ENCODE results near the gene MRPS18C.
A peak's percentile ranks its signal among the peaks of the same experiment; 100 is the strongest.
"Not testable (repeated sequence)": the region's sequence is repeated elsewhere in the genome, so short reads cannot be mapped to it uniquely, and the experiment has no call there.

MRPS18C gene

GRCh38 chr4:83473966-83474365 is 18.1 kb downstream of the MRPS18C start:
- CTCF ChIA-PET: no interaction called here
- Mint-ChIP-seq H3K36me3 (peaks cover 28% of the 10 kb centered on the region), H3K27me3 (no peaks in the 10 kb centered on the region), H3K4me3 (no peak overlapping the region), H3K27ac (no peak overlapping the region), H3K4me1 (peaks cover 3% of the 10 kb centered on the region), H3K9me3 (no peaks in the 10 kb centered on the region)
- no peak for DNase-seq

DNA sequence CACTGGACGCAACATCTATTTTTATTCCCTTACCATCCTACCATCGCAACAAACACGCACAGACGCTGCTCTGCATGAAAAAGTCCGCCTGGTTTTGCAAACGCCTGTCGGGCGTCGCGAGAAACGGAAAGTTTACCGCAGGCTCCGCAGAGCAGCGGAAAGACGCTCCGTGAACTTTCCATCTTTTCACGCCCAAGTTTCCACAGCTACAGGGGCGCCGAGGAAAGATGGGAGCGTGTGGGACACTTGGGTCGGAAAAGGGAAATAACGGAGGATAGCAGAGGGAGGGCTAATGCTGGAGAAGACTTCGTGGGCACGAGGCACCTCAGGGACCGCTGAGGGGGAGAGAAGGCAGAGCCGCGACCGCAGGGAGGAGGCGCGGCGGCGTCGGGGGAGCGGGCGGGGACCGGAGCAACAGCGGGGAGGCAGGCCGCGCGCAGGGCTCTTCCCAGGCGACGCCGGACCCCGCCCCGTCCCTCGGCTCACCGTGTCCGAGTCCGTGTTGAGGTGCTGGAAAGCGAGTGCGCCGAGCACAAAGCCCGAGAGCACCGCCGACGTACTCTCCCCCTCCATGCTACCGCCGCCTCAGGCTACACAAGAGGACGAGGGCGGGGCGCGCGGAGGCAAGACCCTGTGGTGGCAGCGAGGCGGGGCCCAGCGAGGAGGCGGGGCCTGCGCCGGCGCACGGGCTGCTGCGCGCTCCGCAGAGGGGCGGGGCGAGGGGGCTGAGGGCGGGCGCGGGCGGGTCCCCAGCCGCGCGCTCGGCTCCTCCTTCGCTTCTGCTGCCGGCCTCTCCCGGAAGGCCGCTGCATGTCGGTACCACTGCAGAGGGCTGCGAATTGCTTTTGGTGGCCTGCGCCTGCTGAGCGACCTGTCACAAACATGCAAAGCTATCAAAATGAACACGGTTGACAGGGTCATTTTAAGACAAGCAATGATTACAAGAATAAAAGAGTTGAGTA is 28.9 kb downstream of the MRPS18C start, which contains the start of gene ABRAXAS1:
ABRAXAS1 (minus strand) TSS at position 601 of the 962 bp plus-strand sequence; CDS start at position 573, 28 bp downstream.
- H3K4me1 Mint-ChIP-seq: peaks cover 22% of the 10 kb centered on the region
- H3K36me3 Mint-ChIP-seq: peaks cover 3% of the 10 kb centered on the region
- H3K9me3 Mint-ChIP-seq: no peaks in the 10 kb centered on the region
- DNase-seq: peak; percentile 95
- CTCF ChIA-PET: interaction anchor here (1.3 kb wide), 1 partner anchor 14 kb away, joined by 3 read pairs; no protein-coding TSS in a partner anchor
- H3K27ac Mint-ChIP-seq: peak within 1 kb of the TSS; percentile 95
- peaks cover 6% of the 10 kb centered on the region for H3K27me3 Mint-ChIP-seq
- H3K4me3 Mint-ChIP-seq: peak within 1 kb of the TSS; percentile 90

DNA sequence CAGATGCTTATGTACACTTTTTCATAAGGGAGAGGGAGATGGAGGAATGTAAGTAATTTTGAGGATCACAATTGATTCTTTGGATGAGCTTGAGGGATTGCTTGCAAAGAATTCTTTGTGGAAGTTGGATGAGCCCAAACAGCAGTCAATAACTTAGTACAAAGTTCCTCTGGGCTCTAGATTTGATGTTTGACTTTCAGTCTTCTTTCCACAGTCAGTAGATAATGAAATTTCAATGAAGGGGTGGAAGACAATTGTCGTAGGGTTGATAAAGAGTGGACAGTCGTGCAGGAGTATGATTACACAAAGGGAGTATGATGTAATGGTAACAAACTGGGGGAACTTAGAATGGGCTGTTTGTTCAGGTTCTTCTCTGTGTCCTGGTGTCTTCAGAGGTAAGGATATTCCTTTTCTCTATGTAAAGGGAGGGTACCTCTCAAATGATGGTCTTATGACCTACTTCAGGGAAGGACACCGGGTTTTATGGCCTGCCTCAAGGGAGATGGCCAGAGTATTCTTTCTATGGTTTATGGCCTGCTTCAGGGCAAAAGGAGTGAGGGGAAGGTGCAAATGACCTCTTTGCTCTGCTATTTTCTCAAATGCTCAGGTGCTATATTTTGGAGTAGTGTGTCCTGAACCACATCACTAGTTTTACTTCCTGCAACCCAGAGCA is 30.7 kb downstream of the MRPS18C start:
- Mint-ChIP-seq H3K4me1 (peaks cover 22% of the 10 kb centered on the region), H3K9me3 (no peaks in the 10 kb centered on the region), H3K27me3 (peaks cover 10% of the 10 kb centered on the region), H3K27ac (no peak overlapping the region), H3K36me3 (no peaks in the 10 kb centered on the region), H3K4me3 (no peak overlapping the region)
- DNase-seq: no peak
- CTCF ChIA-PET: interaction anchor here (1.0 kb wide), 1 partner anchor 153 kb away, joined by 4 read pairs; no protein-coding TSS in a partner anchor

DNA sequence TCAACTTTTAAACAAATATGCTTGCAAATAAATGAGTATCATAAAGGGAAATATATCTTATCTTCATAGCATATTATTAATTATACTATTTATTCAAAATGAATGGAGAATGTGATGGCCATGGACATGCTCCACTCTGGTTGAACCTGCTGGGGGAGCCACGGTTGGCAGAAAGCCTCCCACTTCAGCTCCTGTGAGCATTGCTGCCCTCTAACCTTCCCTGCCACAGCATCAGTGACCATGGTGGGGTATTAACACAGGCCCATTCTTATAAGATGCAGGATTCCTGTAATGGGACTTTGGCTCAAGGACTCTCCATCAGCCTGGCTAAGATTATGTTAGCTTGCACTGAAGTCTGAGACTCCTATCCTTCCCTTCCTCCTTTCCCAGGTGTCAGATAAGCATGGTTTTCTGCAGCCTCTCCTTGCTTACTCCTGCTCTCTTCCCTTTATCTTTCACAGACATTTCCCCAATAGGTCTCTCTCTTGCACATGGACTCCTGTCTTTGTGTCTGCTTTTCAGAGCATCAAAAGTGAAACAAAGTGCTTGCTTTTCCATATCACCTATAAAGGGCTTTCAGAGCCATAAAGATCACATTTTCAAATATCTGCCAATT is 34.0 kb downstream of the MRPS18C start:
- Mint-ChIP-seq H3K4me3 (no peak overlapping the region), H3K4me1 (peaks cover 14% of the 10 kb centered on the region), H3K9me3 (no peaks in the 10 kb centered on the region), H3K27ac (no peak overlapping the region), H3K36me3 (no peaks in the 10 kb centered on the region), H3K27me3 (peaks cover 9% of the 10 kb centered on the region)
- no peak for DNase-seq
- CTCF ChIA-PET: interaction anchor here (0.7 to 1.8 kb wide), 6 partner anchors 10 to 154 kb away, joined by 3 to 9 read pairs (median 3); no protein-coding TSS in a partner anchor

DNA sequence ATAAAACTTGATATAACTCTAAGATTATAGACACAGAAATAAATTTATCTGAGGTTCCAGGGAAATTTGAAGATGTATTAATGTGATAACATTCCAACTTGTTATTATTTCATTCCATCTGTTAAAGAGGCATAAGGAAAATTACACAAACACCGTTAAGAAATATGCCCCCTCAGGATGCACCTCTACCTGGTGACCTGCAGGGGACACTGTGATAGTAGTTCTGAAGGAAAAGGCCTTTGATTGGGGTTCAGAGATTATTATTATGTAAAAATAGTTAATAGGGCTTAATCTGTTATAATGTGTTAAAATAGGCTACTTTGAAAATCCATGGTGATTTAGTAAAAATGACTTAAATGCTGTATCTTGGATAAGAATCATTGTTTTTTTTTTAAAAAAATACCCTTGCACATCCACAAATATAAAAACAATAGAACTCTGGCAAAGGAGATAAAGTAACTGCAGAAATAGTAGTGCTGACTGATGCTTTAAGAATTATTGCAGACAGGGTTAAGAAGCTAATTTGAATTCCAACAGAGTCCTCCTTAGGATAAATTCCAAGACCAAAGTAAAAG is 35.1 kb downstream of the MRPS18C start:
- no peak overlapping the region for H3K27ac Mint-ChIP-seq
- no peaks in the 10 kb centered on the region for H3K9me3 Mint-ChIP-seq
- H3K4me3 Mint-ChIP-seq: no peak overlapping the region
- H3K4me1 Mint-ChIP-seq: peaks cover 9% of the 10 kb centered on the region
- peaks cover 9% of the 10 kb centered on the region for H3K27me3 Mint-ChIP-seq
- H3K36me3 Mint-ChIP-seq: no peaks in the 10 kb centered on the region
- CTCF ChIA-PET: interaction anchor here (0.7 to 2.2 kb wide), 8 partner anchors 9 to 151 kb away, joined by 3 to 13 read pairs (median 4); no protein-coding TSS in a partner anchor
- DNase-seq: no peak

DNA sequence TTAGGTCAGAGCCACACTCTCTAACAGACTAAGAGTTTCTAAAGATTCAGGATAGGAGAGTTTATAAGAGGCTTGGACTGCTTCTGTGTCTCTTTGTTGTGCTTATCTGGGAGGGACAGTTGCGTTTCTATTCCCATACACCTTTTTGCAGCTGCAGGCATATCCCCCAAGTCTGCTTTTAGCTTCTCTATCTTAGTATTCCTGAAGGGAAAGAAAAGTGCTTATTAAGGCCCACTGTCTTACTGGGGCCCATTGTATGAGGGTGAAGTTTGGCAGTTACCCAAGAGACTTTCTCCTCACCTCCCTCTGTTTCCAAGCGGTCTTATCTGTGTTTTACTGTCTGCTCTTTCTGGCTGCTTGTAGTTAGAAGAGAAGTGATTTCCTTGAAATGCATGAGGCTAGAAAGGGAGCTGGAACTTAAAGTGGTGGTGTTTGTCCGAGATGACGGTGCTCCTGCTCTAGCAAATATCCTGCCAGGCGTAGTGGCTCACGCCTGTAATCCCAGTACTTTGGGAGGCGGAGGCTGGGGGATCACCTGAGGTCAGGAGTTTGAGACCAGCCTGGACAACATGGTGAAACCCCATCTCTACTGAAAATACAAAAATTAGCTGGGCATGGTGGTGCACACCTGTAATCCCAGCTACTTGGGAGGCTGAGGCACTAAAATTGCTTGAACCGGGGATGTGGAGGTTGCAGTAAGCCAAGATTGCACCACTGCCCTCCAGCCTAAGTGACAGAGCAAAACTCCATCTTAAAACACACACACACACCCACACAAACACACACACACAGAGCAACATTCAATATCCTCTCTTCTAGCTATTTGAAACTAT is 40.4 kb downstream of the MRPS18C start:
- CTCF ChIA-PET: interaction anchor here (3.0 kb wide), 1 partner anchor 13 kb away, joined by 20 read pairs; no protein-coding TSS in a partner anchor
- H3K27me3 Mint-ChIP-seq, H3K4me3 Mint-ChIP-seq, DNase-seq, H3K4me1 Mint-ChIP-seq, H3K27ac Mint-ChIP-seq, H3K36me3 Mint-ChIP-seq, H3K9me3 Mint-ChIP-seq: not testable (repeated sequence)

DNA sequence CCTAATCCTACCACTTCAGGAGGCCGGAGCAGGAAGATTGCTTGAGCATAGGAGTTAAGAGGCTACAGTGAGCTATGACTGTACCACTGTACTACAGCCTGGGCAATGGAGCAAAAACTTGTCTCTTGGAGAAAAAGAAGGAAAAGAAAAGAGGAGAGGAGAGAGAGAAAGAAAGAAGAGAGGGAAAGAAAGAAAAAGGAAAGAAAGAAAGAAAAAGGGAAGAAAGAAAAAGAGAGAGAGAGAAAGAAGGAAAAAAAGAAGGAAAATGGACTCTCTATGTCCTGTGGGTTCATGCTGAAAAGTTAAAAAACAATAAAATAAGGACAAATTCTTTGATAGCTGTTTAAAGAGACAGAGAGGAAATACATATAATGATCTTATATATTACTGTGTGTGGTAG is 42.3 kb downstream of the MRPS18C start:
- Mint-ChIP-seq H3K27ac (no peak overlapping the region), H3K4me1 (no peaks in the 10 kb centered on the region), H3K36me3 (no peaks in the 10 kb centered on the region), H3K4me3 (no peak overlapping the region), H3K27me3 (peaks cover 10% of the 10 kb centered on the region), H3K9me3 (no peaks in the 10 kb centered on the region)
- DNase-seq: no peak
- CTCF ChIA-PET: interaction anchor here (1.3 to 3.0 kb wide), 3 partner anchors 11 to 141 kb away, joined by 3 to 20 read pairs (median 7); no protein-coding TSS in a partner anchor

- not testable (repeated sequence) for DNase-seq, H3K36me3 Mint-ChIP-seq, H3K4me3 Mint-ChIP-seq, H3K27ac Mint-ChIP-seq, H3K27me3 Mint-ChIP-seq, H3K9me3 Mint-ChIP-seq
- peaks cover 16% of the 10 kb centered on the region for H3K4me1 Mint-ChIP-seq
- CTCF ChIA-PET: interaction anchor here (2.2 kb wide), 1 partner anchor 11 kb away, joined by 9 read pairs; no protein-coding TSS in a partner anchor
These were observed 45.8 kb downstream of the MRPS18C start for GRCh38 chr4:83501671-83502070.

DNA sequence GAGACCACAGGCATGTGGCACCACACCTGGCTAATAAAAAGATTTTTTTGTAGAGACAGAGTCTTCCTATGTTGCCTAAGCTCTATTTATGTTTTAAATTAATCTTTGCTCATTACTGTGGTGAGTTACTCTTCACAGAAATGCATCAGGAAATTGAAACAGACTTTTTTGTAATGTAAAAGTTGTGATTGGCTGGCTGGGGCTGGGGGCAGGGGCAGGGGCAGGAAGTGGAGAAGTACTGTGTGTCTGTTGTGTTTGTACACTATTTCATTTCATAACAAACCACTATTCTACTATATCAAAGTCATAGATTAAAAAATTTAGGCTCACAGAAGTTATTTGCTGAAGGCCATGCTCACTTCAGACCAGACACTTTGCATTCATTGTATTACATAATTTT is 48.1 kb downstream of the MRPS18C start:
- Mint-ChIP-seq H3K4me1 (peaks cover 16% of the 10 kb centered on the region), H3K4me3 (no peak overlapping the region), H3K9me3 (peaks cover 2% of the 10 kb centered on the region), H3K27me3 (peaks cover 6% of the 10 kb centered on the region), H3K27ac (peak overlapping the region; percentile 89), H3K36me3 (peaks cover 2% of the 10 kb centered on the region)
- peak; percentile 54 for DNase-seq
- CTCF ChIA-PET: no interaction called here

DNA sequence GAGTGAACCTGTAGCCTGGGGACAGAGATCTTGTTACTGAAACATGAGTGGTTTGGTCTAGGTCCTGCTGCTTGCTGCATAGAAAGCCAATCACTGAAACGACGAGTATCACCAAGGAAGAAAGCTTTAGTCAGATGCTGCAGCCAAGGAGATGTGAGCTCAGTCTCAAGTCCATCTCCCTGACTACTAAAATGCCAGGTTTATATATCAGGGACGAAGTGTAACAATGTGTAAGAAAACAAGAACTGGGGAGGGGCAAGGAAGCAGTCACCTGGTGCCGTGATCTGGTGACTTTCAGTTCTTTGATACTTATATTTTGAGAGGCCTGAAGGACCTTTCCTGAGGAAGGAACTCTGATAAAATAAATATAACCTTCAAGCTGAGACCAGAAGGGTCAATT is 48.6 kb downstream of the MRPS18C start:
- CTCF ChIA-PET: no interaction called here
- no peak overlapping the region for H3K4me3 Mint-ChIP-seq
- peak overlapping the region; percentile 89 for H3K27ac Mint-ChIP-seq
- peaks cover 6% of the 10 kb centered on the region for H3K27me3 Mint-ChIP-seq
- H3K4me1 Mint-ChIP-seq: peaks cover 16% of the 10 kb centered on the region
- peaks cover 2% of the 10 kb centered on the region for H3K36me3 Mint-ChIP-seq
- H3K9me3 Mint-ChIP-seq: peaks cover 2% of the 10 kb centered on the region
- no peak for DNase-seq

DNA sequence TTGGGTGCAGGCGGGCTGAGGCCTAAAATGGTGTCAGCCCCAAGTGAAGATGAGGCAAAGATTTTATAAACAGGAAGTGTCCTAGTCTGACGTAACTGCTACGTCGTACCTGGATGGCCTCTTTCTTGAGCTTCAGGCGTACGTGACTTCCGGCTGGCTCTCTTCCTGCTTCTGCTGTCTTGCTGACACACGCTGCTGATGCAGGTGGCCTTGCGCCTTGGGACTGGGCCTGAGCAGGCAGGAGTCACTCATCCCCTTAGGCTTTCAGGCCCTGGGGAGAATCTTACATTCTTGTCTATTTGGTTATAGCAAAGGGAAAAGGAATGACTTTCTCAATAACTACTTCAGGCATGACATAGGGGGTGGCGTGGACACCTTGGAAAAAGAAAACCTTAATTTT is 49.1 kb downstream of the MRPS18C start:
- peaks cover 2% of the 10 kb centered on the region for H3K9me3 Mint-ChIP-seq
- H3K27ac Mint-ChIP-seq: peak overlapping the region; percentile 89
- H3K4me3 Mint-ChIP-seq: no peak overlapping the region
- H3K4me1 Mint-ChIP-seq: peaks cover 16% of the 10 kb centered on the region
- CTCF ChIA-PET: no interaction called here
- H3K27me3 Mint-ChIP-seq: peaks cover 6% of the 10 kb centered on the region
- H3K36me3 Mint-ChIP-seq: peaks cover 2% of the 10 kb centered on the region
- DNase-seq: no peak

DNA sequence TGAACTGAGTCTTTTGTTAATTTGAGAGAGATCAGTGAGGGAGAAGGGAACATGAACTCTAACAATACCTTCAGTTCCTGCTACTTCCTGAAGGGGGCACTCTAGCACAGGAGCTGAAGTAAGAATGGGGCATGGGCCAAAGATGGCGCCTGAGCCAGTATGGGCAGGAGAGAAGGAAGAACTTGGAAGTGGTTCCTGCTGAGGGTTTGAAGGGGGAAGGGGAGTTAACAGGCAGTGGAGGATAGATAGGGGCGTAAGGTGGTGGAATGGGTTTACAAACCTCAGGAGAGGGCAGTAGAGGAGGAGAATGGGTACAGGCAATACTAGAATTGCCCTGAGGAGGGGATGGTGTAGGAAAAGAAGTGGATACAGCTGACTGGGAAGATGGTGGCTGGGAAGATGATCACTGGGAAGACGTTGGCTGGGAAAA is 53.3 kb downstream of the MRPS18C start:
- not testable (repeated sequence) for H3K27ac Mint-ChIP-seq, H3K27me3 Mint-ChIP-seq, H3K4me3 Mint-ChIP-seq, H3K36me3 Mint-ChIP-seq, H3K9me3 Mint-ChIP-seq, H3K4me1 Mint-ChIP-seq
- CTCF ChIA-PET: interaction anchor here (0.7 to 5.7 kb wide), 17 partner anchors 10 to 255 kb away, joined by 3 to 40 read pairs (median 4); no protein-coding TSS in a partner anchor
- peak; percentile 64 for DNase-seq

- Mint-ChIP-seq H3K4me3 (no peak overlapping the region), H3K36me3 (no peaks in the 10 kb centered on the region), H3K27ac (no peak overlapping the region), H3K9me3 (no peaks in the 10 kb centered on the region), H3K4me1 (no peaks in the 10 kb centered on the region), H3K27me3 (peaks cover 6% of the 10 kb centered on the region)
- DNase-seq: no peak
- CTCF ChIA-PET: interaction anchor here (0.9 to 5.7 kb wide), 9 partner anchors 9 to 141 kb away, joined by 3 to 40 read pairs (median 4); no protein-coding TSS in a partner anchor
These were observed 54.6 kb downstream of the MRPS18C start for GRCh38 chr4:83510442-83510841.
